ENCODE results near the gene P4HA1.
"Not testable (repeated sequence)": the region's sequence is repeated elsewhere in the genome, so short reads cannot be mapped to it uniquely, and the experiment has no call there.

The P4HA1 gene

GRCh38 chr10:73039635-73040034 lies 57.0 kb downstream of the P4HA1 start:
- Mint-ChIP-seq H3K4me3 (no peak overlapping the region), H3K27ac (no peak overlapping the region), H3K36me3 (ENCODE audit: low read depth) (peaks cover 40% of the 10 kb centered on the region), H3K27me3 (ENCODE audit: low read depth) (no peaks in the 10 kb centered on the region), H3K9me3 (no peaks in the 10 kb centered on the region), H3K4me1 (peaks cover 5% of the 10 kb centered on the region)
- TF ChIP-seq CTCF (IDR thresholded peaks at IDR 0.05; ENCODE audit: unreplicated experiment in 3 of 3) = no peak

- not testable (repeated sequence) for H3K4me1 Mint-ChIP-seq
Measured at GRCh38 chr10:73036285-73036684, 60.4 kb downstream of the P4HA1 start.

GRCh38 chr10:73032536-73032935 lies 64.1 kb downstream of the P4HA1 start:
- TF ChIP-seq CTCF (IDR thresholded peaks at IDR 0.05; ENCODE audit: unreplicated experiment in 3 of 3) = no peak
- peaks cover 61% of the 10 kb centered on the region for H3K36me3 Mint-ChIP-seq (ENCODE audit: low read depth)
- no peaks in the 10 kb centered on the region for H3K27me3 Mint-ChIP-seq (ENCODE audit: low read depth)
- no peaks in the 10 kb centered on the region for H3K4me1 Mint-ChIP-seq
- peak overlapping the region; percentile 67 to 77 (median 69) for H3K27ac Mint-ChIP-seq
- no peak overlapping the region for H3K4me3 Mint-ChIP-seq
- H3K9me3 Mint-ChIP-seq = no peaks in the 10 kb centered on the region

More at GRCh38 chr10:73036285-73036684, 60.4 kb downstream of the P4HA1 start:
- H3K9me3 Mint-ChIP-seq; H3K4me3 Mint-ChIP-seq; H3K27ac Mint-ChIP-seq; H3K27me3 Mint-ChIP-seq (ENCODE audit: low read depth): not testable (repeated sequence)
- H3K36me3 Mint-ChIP-seq (ENCODE audit: low read depth) = peaks cover 45% of the 10 kb centered on the region

- peaks cover 20% of the 10 kb centered on the region for H3K9me3 Mint-ChIP-seq
- H3K4me1 Mint-ChIP-seq; H3K4me3 Mint-ChIP-seq; H3K27me3 Mint-ChIP-seq (ENCODE audit: low read depth); H3K27ac Mint-ChIP-seq: not testable (repeated sequence)
- peaks cover 71% of the 10 kb centered on the region for H3K36me3 Mint-ChIP-seq (ENCODE audit: low read depth)
Measured at GRCh38 chr10:73026623-73027022, 70.0 kb downstream of the P4HA1 start.

- H3K36me3 Mint-ChIP-seq (ENCODE audit: low read depth) = peaks cover 91% of the 10 kb centered on the region
- H3K4me3 Mint-ChIP-seq; H3K27me3 Mint-ChIP-seq (ENCODE audit: low read depth); H3K27ac Mint-ChIP-seq: not testable (repeated sequence)
- H3K9me3 Mint-ChIP-seq = peaks cover 20% of the 10 kb centered on the region
- peaks cover 16% of the 10 kb centered on the region for H3K4me1 Mint-ChIP-seq
Measured at GRCh38 chr10:73023455-73024070, 73.1 kb downstream of the P4HA1 start.

- H3K9me3 Mint-ChIP-seq = peaks cover 20% of the 10 kb centered on the region
Measured at GRCh38 chr10:73022961-73023360, 73.7 kb downstream of the P4HA1 start.

GRCh38 chr10:73021538-73022164 lies 75.0 kb downstream of the P4HA1 start:
- not testable (repeated sequence) for H3K27me3 Mint-ChIP-seq (ENCODE audit: low read depth); H3K27ac Mint-ChIP-seq; H3K4me3 Mint-ChIP-seq
- H3K9me3 Mint-ChIP-seq = peaks cover 19% of the 10 kb centered on the region
- peaks cover 18% of the 10 kb centered on the region for H3K4me1 Mint-ChIP-seq
- peaks cover 79% of the 10 kb centered on the region for H3K36me3 Mint-ChIP-seq (ENCODE audit: low read depth)

More at GRCh38 chr10:73022961-73023360, 73.7 kb downstream of the P4HA1 start:
- H3K4me3 Mint-ChIP-seq; H3K27me3 Mint-ChIP-seq (ENCODE audit: low read depth); H3K27ac Mint-ChIP-seq: not testable (repeated sequence)
- Mint-ChIP-seq H3K36me3 (ENCODE audit: low read depth) (peaks cover 89% of the 10 kb centered on the region), H3K4me1 (peaks cover 18% of the 10 kb centered on the region)

- H3K36me3 Mint-ChIP-seq (ENCODE audit: low read depth) = peaks cover 79% of the 10 kb centered on the region
- no peak overlapping the region for H3K27ac Mint-ChIP-seq
- TF ChIP-seq CTCF (IDR thresholded peaks at IDR 0.05; ENCODE audit: unreplicated experiment in 3 of 3) = no peak
- H3K4me1 Mint-ChIP-seq = peaks cover 18% of the 10 kb centered on the region
- H3K4me3 Mint-ChIP-seq = no peak overlapping the region
- peaks cover 16% of the 10 kb centered on the region for H3K9me3 Mint-ChIP-seq
- no peaks in the 10 kb centered on the region for H3K27me3 Mint-ChIP-seq (ENCODE audit: low read depth)
Measured at GRCh38 chr10:73021050-73021449, 75.6 kb downstream of the P4HA1 start.
